GM19463 (cell line): ENCODE results near the gene MAP2K6.

ENCODE experiments used
- ATAC-seq: cut with Tn5 transposase; IDR thresholded peaks from one replicate; pipeline ENCODE4 v1.9.1; 2021; ENCODE audit warnings: mild to moderate bottlenecking, moderate library complexity; ENCODE audit not compliant: unreplicated experiment

MAP2K6 gene

GRCh38 chr17:69486779-69487637 is 72.5 kb downstream of the MAP2K6 start:
- ATAC-seq, result no peak

- no peak for ATAC-seq
These were observed 74.8 kb downstream of the MAP2K6 start for GRCh38 chr17:69489313-69489712.

- no peak for ATAC-seq
These were observed 78.0 kb downstream of the MAP2K6 start for GRCh38 chr17:69492410-69493071.

GRCh38 chr17:69495787-69496186 is 81.3 kb downstream of the MAP2K6 start:
- no peak for ATAC-seq

- no peak for ATAC-seq
These were observed 82.7 kb downstream of the MAP2K6 start for GRCh38 chr17:69497161-69497560.

- ATAC-seq, result no peak
These were observed 84.8 kb downstream of the MAP2K6 start for GRCh38 chr17:69499318-69499717.

- no peak for ATAC-seq
These were observed 86.5 kb downstream of the MAP2K6 start for GRCh38 chr17:69500911-69501429.

- ATAC-seq, result peak; percentile 37
These were observed 87.3 kb downstream of the MAP2K6 start for GRCh38 chr17:69501591-69502468.

- ATAC-seq, result peak; percentile 79
These were observed 89.2 kb downstream of the MAP2K6 start for GRCh38 chr17:69503711-69504110.

- no peak for ATAC-seq
These were observed 91.2 kb downstream of the MAP2K6 start for GRCh38 chr17:69505740-69506139.

- no peak for ATAC-seq
These were observed 92.0 kb downstream of the MAP2K6 start for GRCh38 chr17:69506489-69506888.

- no peak for ATAC-seq
These were observed 94.3 kb downstream of the MAP2K6 start for GRCh38 chr17:69508814-69509213.

- no peak for ATAC-seq
These were observed 96.8 kb downstream of the MAP2K6 start for GRCh38 chr17:69511250-69511649.

- ATAC-seq, result no peak
These were observed 98.4 kb downstream of the MAP2K6 start for GRCh38 chr17:69512946-69513345.

GRCh38 chr17:69516225-69516624 is 101.7 kb downstream of the MAP2K6 start:
- ATAC-seq, result no peak

GRCh38 chr17:69516911-69517310 is 102.4 kb downstream of the MAP2K6 start:
- ATAC-seq, result peak; percentile 89

- ATAC-seq, result no peak
These were observed 104.5 kb downstream of the MAP2K6 start for GRCh38 chr17:69518951-69519350.

- peak; percentile 70 for ATAC-seq
These were observed 108.9 kb downstream of the MAP2K6 start for GRCh38 chr17:69523244-69523861.

- ATAC-seq, result no peak
These were observed 110.4 kb downstream of the MAP2K6 start for GRCh38 chr17:69524854-69525253.
